Spinal cord (tissue), 10 donors: Measurements from ENCODE around the gene NDUFV2. TPM values are rescaled to one million over a fixed set of nuclear protein-coding genes. Genes with fewer than 3 reads are reported as not detected.

Experiments
- DNase-seq, 6 donors: peaks; one replicate each; pipeline versions ENCODE4 v3.0.0 to v3.0.0-alpha.2; 2013 to 2015; ENCODE audit warnings: low spot score in 6 of 6, low read depth in 4 of 6
- H3K27ac ChIP-seq: one replicate; pipeline ENCODE4 v1.5.1; 2013; ENCODE audit warnings: low read depth, low read length, control low read depth
- H3K27me3 ChIP-seq: one replicate; pipeline ENCODE4 v1.6.1; 2013; ENCODE audit warnings: low read length; ENCODE audit not compliant: control insufficient read depth, insufficient read depth
- H3K36me3 ChIP-seq: one replicate; pipeline ENCODE4 v1.6.1; 2013; ENCODE audit warnings: low read length; ENCODE audit not compliant: control insufficient read depth, insufficient read depth
- H3K4me1 ChIP-seq: one replicate; pipeline ENCODE4 v1.6.1; 2013; ENCODE audit warnings: low read length; ENCODE audit not compliant: control insufficient read depth, insufficient read depth
- H3K4me3 ChIP-seq: one replicate; pipeline ENCODE4 v1.5.1; 2013; ENCODE audit warnings: low read depth, low read length, control low read depth
- H3K9me3 ChIP-seq: one replicate; pipeline ENCODE4 v1.6.1; 2013; ENCODE audit warnings: low read length; ENCODE audit not compliant: control insufficient read depth, insufficient read depth
- WGBS: methylation state at CpG from one replicate; pipeline ENCODE4 v1.1.5; 2013; ENCODE audit warnings: missing lambda C conversion rate; ENCODE audit not compliant: insufficient coverage; 5-methylcytosine and 5-hydroxymethylcytosine counted together
- polyA plus RNA-seq, 2 donors: library from polyadenylated mRNA; unstranded; fragments of 120-200 nt; gene quantifications; one replicate each; pipeline ENCODE4 v1.2.1, GENCODE V29; 2013; ENCODE audit not compliant: insufficient read length in 2 of 2
- total RNA-seq, 2 donors: library from RNA; depleted of rRNA in 1 of 2; stranded (reverse); fragments of 120-200 nt in 1 of 2; fragments of >200 nt in 1 of 2; gene quantifications; one replicate each; pipeline versions ENCODE4 v1.2.3 to v1.2.4, GENCODE V29; 2013 to 2014
- donor health status: healthy.

The NDUFV2 gene
- total and polyA plus RNA-seq, 4 donors = 108 to 157 (median 137) TPM

- no peaks in the 10 kb centered on the region for H3K27me3 ChIP-seq
- DNase-seq = no peak
- no peaks in the 10 kb centered on the region for H3K4me1 ChIP-seq
- H3K4me3 ChIP-seq = no peak overlapping the region
- no peak overlapping the region for H3K27ac ChIP-seq
- WGBS = 25% methylated on average over 1 of the region's 4 CpGs
- no peaks in the 10 kb centered on the region for H3K36me3 ChIP-seq
- no peaks in the 10 kb centered on the region for H3K9me3 ChIP-seq
Observed at GRCh38 chr18:9106800-9107584, 4.5 kb downstream of the NDUFV2 start.

- Histone ChIP-seq H3K4me3 (no peak overlapping the region), H3K9me3 (no peaks in the 10 kb centered on the region), H3K27me3 (no peaks in the 10 kb centered on the region), H3K4me1 (peaks cover 3% of the 10 kb centered on the region), H3K27ac (no peak overlapping the region), H3K36me3 (no peaks in the 10 kb centered on the region)
- WGBS = 77% methylated on average over 1 of the region's 2 CpGs
- DNase-seq = no peak
Observed at GRCh38 chr18:9108911-9109310, 6.4 kb downstream of the NDUFV2 start.

DNA sequence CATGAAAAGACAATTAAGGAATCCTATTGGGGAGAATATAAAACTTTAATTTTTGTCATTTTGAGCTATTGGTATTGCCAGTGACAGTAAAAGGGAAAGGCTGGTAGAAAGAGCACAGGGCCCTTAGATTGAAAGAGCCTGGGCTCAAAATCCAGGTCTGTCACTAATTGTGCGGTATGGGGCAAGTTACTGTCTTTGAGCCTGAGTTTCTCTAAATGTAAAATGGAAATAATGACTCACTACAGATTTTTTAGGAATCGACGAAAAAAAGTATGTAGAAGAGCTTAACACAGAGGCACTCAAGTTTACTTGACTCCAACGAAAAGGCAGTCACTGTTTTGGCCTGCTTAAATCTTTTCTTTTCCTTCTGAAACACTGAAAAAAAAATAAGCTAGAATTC is 7.0 kb downstream of the NDUFV2 start:
- no peak overlapping the region for H3K4me3 ChIP-seq
- no peak for DNase-seq
- H3K4me1 ChIP-seq = peaks cover 3% of the 10 kb centered on the region
- H3K36me3 ChIP-seq = no peaks in the 10 kb centered on the region
- no peak overlapping the region for H3K27ac ChIP-seq
- WGBS = no CpG with 5 or more reads among the region's 4 CpGs
- no peaks in the 10 kb centered on the region for H3K27me3 ChIP-seq
- H3K9me3 ChIP-seq = no peaks in the 10 kb centered on the region

DNA sequence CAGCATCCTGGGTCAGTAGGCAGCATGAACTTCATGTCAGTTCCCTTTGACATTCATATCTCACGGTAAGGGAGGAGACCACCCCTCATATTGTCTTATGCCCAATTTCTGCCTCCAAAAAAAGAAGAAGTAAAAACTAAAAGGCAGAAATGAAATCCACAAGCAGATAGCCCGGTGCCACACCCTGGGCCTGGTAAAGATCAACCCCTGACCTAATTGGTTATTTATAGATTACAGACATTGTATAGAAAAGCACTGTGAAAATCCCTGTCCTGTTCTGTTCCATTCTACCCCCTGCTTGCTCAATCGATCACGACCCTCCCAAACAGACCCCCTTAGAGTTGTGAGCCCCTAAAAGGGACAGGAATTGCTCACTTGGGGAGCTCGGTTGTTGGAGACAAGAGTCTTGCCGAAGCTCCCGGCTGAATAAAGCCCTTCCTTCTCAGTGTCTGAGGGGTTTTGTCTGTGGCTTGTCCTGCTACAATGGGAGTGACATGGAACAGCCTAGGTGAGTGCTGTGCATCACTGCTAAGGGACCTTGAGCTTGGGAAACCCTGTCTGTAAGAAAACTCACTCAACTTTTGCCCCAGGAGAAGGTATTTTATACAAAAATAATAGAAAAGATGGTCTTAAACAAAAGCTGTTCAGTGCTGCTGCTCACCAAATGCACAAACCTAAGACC is 11.1 kb downstream of the NDUFV2 start:
- Histone ChIP-seq H3K27ac (no peak overlapping the region), H3K36me3 (no peaks in the 10 kb centered on the region), H3K27me3 (no peaks in the 10 kb centered on the region), H3K4me3 (no peak overlapping the region), H3K4me1 (peaks cover 3% of the 10 kb centered on the region), H3K9me3 (no peaks in the 10 kb centered on the region)
- DNase-seq = no peak
- 23% methylated on average over 3 of the region's 7 CpGs for WGBS

GRCh38 chr18:9115984-9116383 is 13.5 kb downstream of the NDUFV2 start:
- H3K4me3 ChIP-seq = no peak overlapping the region
- peaks cover 3% of the 10 kb centered on the region for H3K4me1 ChIP-seq
- no peak for DNase-seq
- H3K9me3 ChIP-seq = no peaks in the 10 kb centered on the region
- no peaks in the 10 kb centered on the region for H3K36me3 ChIP-seq
- no peaks in the 10 kb centered on the region for H3K27me3 ChIP-seq
- H3K27ac ChIP-seq = no peak overlapping the region

DNA sequence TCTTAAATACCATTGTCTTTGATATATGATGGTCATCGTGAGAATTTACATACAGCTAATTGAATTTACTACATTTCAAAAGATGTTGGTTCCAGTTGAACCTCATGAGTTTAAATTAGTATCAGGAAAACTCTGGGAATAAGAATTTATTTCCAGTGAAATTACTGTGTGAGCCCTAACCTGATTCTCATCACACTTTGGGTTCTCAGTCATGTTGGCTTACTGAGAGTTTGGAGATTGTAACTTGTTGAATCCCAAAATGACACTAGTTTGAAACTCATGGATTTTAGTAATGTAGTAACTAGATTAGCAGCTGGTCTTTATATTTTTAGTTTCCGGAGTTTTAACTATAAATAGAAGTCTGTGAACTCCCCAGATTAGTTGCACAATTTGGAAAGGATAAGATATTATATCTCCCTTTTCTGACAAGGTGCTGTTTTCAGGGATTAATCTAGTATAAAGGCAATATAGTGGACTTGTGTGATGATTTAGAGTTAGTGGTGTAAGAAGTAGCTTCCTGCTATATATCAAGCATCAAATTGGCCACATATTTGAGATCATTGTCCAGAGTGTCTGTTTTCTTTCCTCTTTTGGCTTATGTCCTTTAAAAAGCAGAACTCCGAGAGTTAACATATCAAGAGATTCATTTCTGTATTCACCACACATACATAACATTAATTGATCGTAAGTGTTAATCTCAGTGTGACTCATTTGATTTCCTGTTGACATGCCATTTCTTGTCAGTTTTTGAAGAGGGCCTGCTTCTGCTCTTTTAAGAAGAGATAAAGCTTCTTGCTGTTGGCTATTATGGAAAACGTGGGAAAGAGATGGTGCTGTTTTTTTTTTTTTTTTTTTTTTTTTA is 15.7 kb downstream of the NDUFV2 start:
- WGBS = no CpG with 5 or more reads among the region's 5 CpGs
- Histone ChIP-seq H3K4me1 (peaks cover 3% of the 10 kb centered on the region), H3K27ac (no peak overlapping the region), H3K9me3 (no peaks in the 10 kb centered on the region), H3K36me3 (no peaks in the 10 kb centered on the region), H3K27me3 (no peaks in the 10 kb centered on the region), H3K4me3 (no peak overlapping the region)
- DNase-seq = no peak

- H3K27ac ChIP-seq = no peak overlapping the region
- H3K36me3 ChIP-seq = peaks cover 4% of the 10 kb centered on the region
- no peaks in the 10 kb centered on the region for H3K27me3 ChIP-seq
- 80% methylated on average over 1 of the region's 1 CpG for WGBS
- H3K4me1 ChIP-seq = no peaks in the 10 kb centered on the region
- H3K4me3 ChIP-seq = no peak overlapping the region
- no peaks in the 10 kb centered on the region for H3K9me3 ChIP-seq
- no peak for DNase-seq
Observed at GRCh38 chr18:9120796-9121195, 18.3 kb downstream of the NDUFV2 start.

GRCh38 chr18:9123520-9123919 is 21.0 kb downstream of the NDUFV2 start:
- H3K9me3 ChIP-seq = no peaks in the 10 kb centered on the region
- H3K27me3 ChIP-seq = no peaks in the 10 kb centered on the region
- peaks cover 9% of the 10 kb centered on the region for H3K36me3 ChIP-seq
- H3K27ac ChIP-seq = no peak overlapping the region
- no peak overlapping the region for H3K4me3 ChIP-seq
- no peaks in the 10 kb centered on the region for H3K4me1 ChIP-seq
- WGBS = no CpG with 5 or more reads among the region's 2 CpGs
- no peak for DNase-seq

GRCh38 chr18:9124824-9125223 is 22.3 kb downstream of the NDUFV2 start:
- no peaks in the 10 kb centered on the region for H3K4me1 ChIP-seq
- peaks cover 13% of the 10 kb centered on the region for H3K36me3 ChIP-seq
- WGBS = no CpG with 5 or more reads among the region's 1 CpG
- H3K9me3 ChIP-seq = no peaks in the 10 kb centered on the region
- no peak overlapping the region for H3K4me3 ChIP-seq
- H3K27me3 ChIP-seq = no peaks in the 10 kb centered on the region
- DNase-seq = no peak
- no peak overlapping the region for H3K27ac ChIP-seq
